IMR-90 (cell line): Measurements from ENCODE around the gene CCDC175.

Experiments used
- BHLHE40 ChIP-seq: fragments of 150-350 bp; IDR thresholded peaks from 2 replicates; pipeline ENCODE4 v1.6.1; 2016; ENCODE audit warnings: mild to moderate bottlenecking, low read depth, low read length
- CEBPB ChIP-seq: IDR thresholded peaks from 2 replicates; pipeline ENCODE4 v1.6.1; 2012; ENCODE audit warnings: low read depth, low read length, improper control_type of control experiment
- CHD1 ChIP-seq: IDR thresholded peaks from 2 replicates; pipeline ENCODE4 v1.6.1; 2012; ENCODE audit warnings: low read depth, low read length, improper control_type of control experiment
- FOS ChIP-seq: fragments of 150-350 bp; IDR thresholded peaks from 2 replicates; pipeline ENCODE4 v1.6.1; 2016; ENCODE audit warnings: low read depth, low read length
- MAFK ChIP-seq: IDR thresholded peaks from 2 replicates; pipeline ENCODE4 v1.6.1; 2012; ENCODE audit warnings: low read depth, low read length, improper control_type of control experiment
- MAZ ChIP-seq: IDR thresholded peaks from 2 replicates; pipeline ENCODE4 v1.6.1; 2012; ENCODE audit warnings: low read depth, mild to moderate bottlenecking, low read length, improper control_type of control experiment, moderate library complexity, borderline replicate concordance
- MXI1 ChIP-seq: IDR thresholded peaks from 2 replicates; pipeline ENCODE4 v1.6.1; 2012; ENCODE audit warnings: low read depth, mild to moderate bottlenecking, low read length, moderate library complexity, borderline replicate concordance
- POLR2A ChIP-seq: IDR thresholded peaks from 2 replicates; pipeline ENCODE4 v1.6.1; 2012; ENCODE audit warnings: mild to moderate bottlenecking, low read depth, low read length
- RAD21 ChIP-seq: IDR thresholded peaks from 2 replicates; pipeline ENCODE4 v1.6.1; 2012; ENCODE audit warnings: low read length, improper control_type of control experiment
- RCOR1 ChIP-seq: IDR thresholded peaks from 2 replicates; pipeline ENCODE4 v1.6.1; 2012; ENCODE audit warnings: mild to moderate bottlenecking, low read length, improper control_type of control experiment; ENCODE audit not compliant: insufficient replicate concordance
- RFX5 ChIP-seq: IDR thresholded peaks from 2 replicates; pipeline ENCODE4 v1.8.0; 2012; ENCODE audit warnings: low read depth, mild to moderate bottlenecking, low read length, moderate library complexity
- SMC3 ChIP-seq: fragments of 150-350 bp; IDR thresholded peaks from 2 replicates; pipeline ENCODE4 v1.6.1; 2016; ENCODE audit warnings: low read depth, mild to moderate bottlenecking, antibody characterized with exemption, low read length, moderate library complexity
- TF ChIP-seq, protein P1 (sequence below): conservative IDR thresholded peaks from 2 replicates; pipeline ENCODE4 v1.5.1; 2012; ENCODE audit warnings: mild to moderate bottlenecking, low read depth, low read length, improper control_type of control experiment
- TF ChIP-seq, protein P2 (sequence below): fragments of 150-350 bp; IDR thresholded peaks from 2 replicates; pipeline ENCODE4 v1.6.1; 2016; ENCODE audit warnings: low read depth, mild to moderate bottlenecking, low read length, moderate library complexity, borderline replicate concordance

DNA sequence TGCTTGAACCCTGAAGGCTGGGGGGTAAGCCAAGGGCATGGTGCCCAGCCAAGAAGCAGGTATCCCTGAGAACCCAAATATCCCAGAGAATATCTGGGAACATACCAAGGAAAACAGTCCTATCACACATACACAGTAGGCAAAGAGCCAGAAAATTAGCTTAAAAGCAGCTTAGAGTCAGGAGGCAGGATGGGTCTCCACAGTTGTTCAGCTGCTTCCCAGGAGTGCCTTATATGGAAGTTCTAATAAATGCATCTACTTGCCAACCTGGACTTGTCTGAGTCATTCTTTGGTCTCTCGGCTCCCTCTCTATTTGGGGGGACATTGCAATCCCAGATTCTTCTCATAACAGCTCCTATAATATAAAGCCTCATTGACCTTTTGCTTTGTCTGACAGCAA, 102.4 kb downstream of the CCDC175 start:
- TF ChIP-seq, protein P1, sequence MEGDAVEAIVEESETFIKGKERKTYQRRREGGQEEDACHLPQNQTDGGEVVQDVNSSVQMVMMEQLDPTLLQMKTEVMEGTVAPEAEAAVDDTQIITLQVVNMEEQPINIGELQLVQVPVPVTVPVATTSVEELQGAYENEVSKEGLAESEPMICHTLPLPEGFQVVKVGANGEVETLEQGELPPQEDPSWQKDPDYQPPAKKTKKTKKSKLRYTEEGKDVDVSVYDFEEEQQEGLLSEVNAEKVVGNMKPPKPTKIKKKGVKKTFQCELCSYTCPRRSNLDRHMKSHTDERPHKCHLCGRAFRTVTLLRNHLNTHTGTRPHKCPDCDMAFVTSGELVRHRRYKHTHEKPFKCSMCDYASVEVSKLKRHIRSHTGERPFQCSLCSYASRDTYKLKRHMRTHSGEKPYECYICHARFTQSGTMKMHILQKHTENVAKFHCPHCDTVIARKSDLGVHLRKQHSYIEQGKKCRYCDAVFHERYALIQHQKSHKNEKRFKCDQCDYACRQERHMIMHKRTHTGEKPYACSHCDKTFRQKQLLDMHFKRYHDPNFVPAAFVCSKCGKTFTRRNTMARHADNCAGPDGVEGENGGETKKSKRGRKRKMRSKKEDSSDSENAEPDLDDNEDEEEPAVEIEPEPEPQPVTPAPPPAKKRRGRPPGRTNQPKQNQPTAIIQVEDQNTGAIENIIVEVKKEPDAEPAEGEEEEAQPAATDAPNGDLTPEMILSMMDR, result no peak
- TF ChIP-seq BHLHE40 (no peak), SMC3 (no peak), RFX5 (no peak), POLR2A (no peak), RAD21 (no peak), CEBPB (no peak), FOS (no peak), MXI1 (no peak), RCOR1 (no peak), CHD1 (no peak), MAZ (no peak), MAFK (no peak)
- TF ChIP-seq, protein P2, sequence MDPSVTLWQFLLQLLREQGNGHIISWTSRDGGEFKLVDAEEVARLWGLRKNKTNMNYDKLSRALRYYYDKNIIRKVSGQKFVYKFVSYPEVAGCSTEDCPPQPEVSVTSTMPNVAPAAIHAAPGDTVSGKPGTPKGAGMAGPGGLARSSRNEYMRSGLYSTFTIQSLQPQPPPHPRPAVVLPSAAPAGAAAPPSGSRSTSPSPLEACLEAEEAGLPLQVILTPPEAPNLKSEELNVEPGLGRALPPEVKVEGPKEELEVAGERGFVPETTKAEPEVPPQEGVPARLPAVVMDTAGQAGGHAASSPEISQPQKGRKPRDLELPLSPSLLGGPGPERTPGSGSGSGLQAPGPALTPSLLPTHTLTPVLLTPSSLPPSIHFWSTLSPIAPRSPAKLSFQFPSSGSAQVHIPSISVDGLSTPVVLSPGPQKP, result no peak
